PC-3 (cell line): ENCODE data around the gene BCL2L11. TPM values are rescaled to one million over a fixed set of nuclear protein-coding genes. Genes with fewer than 3 reads are reported as not detected.
A peak's percentile ranks its signal among the peaks of the same experiment; 100 is the strongest.

Experiments
- ATAC-seq: fragments of 200-7000 bp; cut with Tn5 transposase; 2 replicates; pipeline ENCODE4 v1.9.1; 2020; ENCODE audit warnings: mild to moderate bottlenecking, moderate library complexity
- BruUV-seq: library from RNA; stranded (reverse); fragments of 400-500 nt; replicated peaks from 2 replicates; lab custom pipeline; 2021; lab: Mats Ljungman, UMichigan
- CTCF ChIA-PET: fragments of 300-600 bp; sonication (Branson Sonifier 250); formaldehyde crosslinking; loops from one replicate; lab custom pipeline; 2022; ENCODE audit warnings: antibody characterized with exemption; lab: Charles Lee
- POLR2A ChIA-PET: fragments of 300-600 bp; sonication (Branson Sonifier 250); formaldehyde crosslinking; loops from one replicate; lab custom pipeline; 2022; ENCODE audit warnings: antibody characterized with exemption; ENCODE audit not compliant: unreplicated experiment; lab: Charles Lee
- DNase-seq: peaks from one replicate; pipeline ENCODE4 v3.0.0-alpha.2; 2015
- H2AFZ ChIP-seq: fragments of 300-600 bp; sonication (generic); 2 replicates; pipeline ENCODE4 v1.6.0; 2016; ENCODE audit warnings: antibody characterized with exemption, low read length
- H3F3A ChIP-seq: fragments of 300-600 bp; sonication (generic); one replicate; pipeline ENCODE4 v1.6.0; 2017; ENCODE audit warnings: antibody characterized with exemption, low read length, control low read depth, mild to moderate bottlenecking; ENCODE audit not compliant: unreplicated experiment
- H3K27ac ChIP-seq: fragments of 300-600 bp; sonication (generic); 2 replicates; pipeline ENCODE4 v1.5.1; 2016; ENCODE audit warnings: mild to moderate bottlenecking, low read length
- H3K27me3 ChIP-seq: fragments of 300-600 bp; sonication (generic); 2 replicates; pipeline ENCODE4 v1.6.1; 2016; ENCODE audit warnings: low read length, mixed read lengths
- H3K36me3 ChIP-seq: fragments of 300-600 bp; sonication (generic); 2 replicates; pipeline ENCODE4 v1.6.1; 2016; ENCODE audit warnings: low read depth, mixed run types, low read length, mixed read lengths
- H3K4me1 ChIP-seq: fragments of 300-600 bp; sonication (generic); 2 replicates; pipeline ENCODE4 v1.5.1; 2016; ENCODE audit warnings: low read length; ENCODE audit not compliant: insufficient read depth
- H3K4me2 ChIP-seq: fragments of 300-600 bp; sonication (generic); 2 replicates; pipeline ENCODE4 v1.6.0; 2016; ENCODE audit warnings: low read length
- H3K4me3 ChIP-seq: fragments of 300-600 bp; sonication (generic); 2 replicates; pipeline ENCODE4 v1.5.1; 2016; ENCODE audit warnings: mild to moderate bottlenecking, low read length, mixed read lengths
- H3K79me2 ChIP-seq: fragments of 300-600 bp; sonication (generic); 2 replicates; pipeline ENCODE4 v1.6.1; 2017; ENCODE audit warnings: low read length, mixed read lengths
- H3K9ac ChIP-seq: fragments of 300-600 bp; sonication (generic); 2 replicates; pipeline ENCODE4 v1.6.0; 2016; ENCODE audit warnings: mild to moderate bottlenecking, low read length
- H3K9me2 ChIP-seq: fragments of 300-600 bp; sonication (generic); replicated peaks from 2 replicates; pipeline ENCODE4 v1.6.1; 2016; ENCODE audit warnings: mixed run types, low read length, mixed read lengths
- H3K9me3 ChIP-seq: fragments of 300-600 bp; sonication (generic); 2 replicates; pipeline ENCODE4 v1.6.1; 2016; ENCODE audit warnings: low read length, mixed read lengths
- H4K20me1 ChIP-seq: fragments of 300-600 bp; sonication (generic); 2 replicates; pipeline ENCODE4 v1.6.1; 2016; ENCODE audit warnings: low read length, mixed read lengths
- CTCF ChIP-seq: fragments of 300-600 bp; sonication (generic); conservative IDR thresholded peaks from 2 replicates; pipeline ENCODE4 v1.5.1; 2017; ENCODE audit warnings: antibody characterized with exemption, low read depth, mild to moderate bottlenecking, low read length
- EZH2 ChIP-seq: fragments of 300-600 bp; sonication (generic); IDR thresholded peaks from one replicate; pipeline ENCODE4 v1.6.1; 2017; ENCODE audit warnings: antibody characterized with exemption, mild to moderate bottlenecking, low read length; ENCODE audit not compliant: unreplicated experiment
- EZH2phosphoT487 ChIP-seq: fragments of 300-600 bp; sonication (generic); IDR thresholded peaks from 2 replicates; pipeline ENCODE4 v1.6.1; 2018; ENCODE audit warnings: mild to moderate bottlenecking, antibody characterized with exemption, low read length, borderline replicate concordance
- intact Hi-C: fragments of 100-400 bp; cut with micrococcal nuclease; formaldehyde crosslinking; loops from 2 replicates; pipeline ENCODE4 v1.9.0; 2023
- total RNA-seq: library from RNA; depleted of rRNA; stranded (reverse); fragments of >200 nt; gene quantifications from 2 replicates; pipeline ENCODE4 v1.2.3, GENCODE V29; 2014

Gene BCL2L11
- total RNA-seq, 1 experiment from 2014 or later, result 11.3 TPM

- Histone ChIP-seq H3K79me2 (peaks cover 32% of the 10 kb centered on the region), H3K4me1 (no peaks in the 10 kb centered on the region), H3K27me3 (no peaks in the 10 kb centered on the region), H3F3A (no peaks in the 10 kb centered on the region), H3K27ac (no peak overlapping the region), H3K9me2 (no peaks in the 10 kb centered on the region), H3K36me3 (peaks cover 19% of the 10 kb centered on the region; the same call in 1 of the 2 replicates), H3K4me2 (no peak overlapping the region), H2AFZ (no peak overlapping the region), H3K4me3 (no peak overlapping the region), H4K20me1 (no peaks in the 10 kb centered on the region), H3K9ac (no peak overlapping the region), H3K9me3 (no peaks in the 10 kb centered on the region)
- no peak for ATAC-seq
- DNase-seq, result no peak
- POLR2A ChIA-PET, result no interaction called here
- intact Hi-C loops, result no loop called here
- no TSS peak for BruUV-seq
- CTCF ChIA-PET, result no interaction called here
- no peak for TF ChIP-seq CTCF
- TF ChIP-seq EZH2, result no peak
- no peak for TF ChIP-seq EZH2phosphoT487
Measured at GRCh38 chr2:111148225-111148873, 27.6 kb downstream of the BCL2L11 start.

GRCh38 chr2:111148925-111149324 is 28.2 kb downstream of the BCL2L11 start:
- ATAC-seq, result no peak
- Histone ChIP-seq H3K9ac (no peak overlapping the region), H3K9me3 (no peaks in the 10 kb centered on the region), H3K4me2 (no peak overlapping the region), H3K79me2 (peaks cover 27% of the 10 kb centered on the region), H3K4me1 (no peaks in the 10 kb centered on the region), H3K9me2 (no peaks in the 10 kb centered on the region), H3K4me3 (no peak overlapping the region), H3K27me3 (no peaks in the 10 kb centered on the region), H3K36me3 (peaks cover 25% of the 10 kb centered on the region; the same call in 1 of the 2 replicates), H3F3A (no peaks in the 10 kb centered on the region), H3K27ac (no peak overlapping the region), H2AFZ (no peak overlapping the region), H4K20me1 (no peaks in the 10 kb centered on the region)
- no peak for DNase-seq
- intact Hi-C loops, result no loop called here
- no peak for TF ChIP-seq EZH2phosphoT487
- no peak for TF ChIP-seq CTCF
- TF ChIP-seq EZH2, result no peak
- POLR2A ChIA-PET, result no interaction called here
- CTCF ChIA-PET, result no interaction called here
- no TSS peak for BruUV-seq

GRCh38 chr2:111149882-111150455 is 29.3 kb downstream of the BCL2L11 start:
- TF ChIP-seq EZH2, result no peak
- TF ChIP-seq CTCF, result peak; percentile 27; the same call in 1 of the 2 replicates
- peaks cover 28% of the 10 kb centered on the region; the same call in 1 of the 2 replicates for H3K36me3 ChIP-seq
- H2AFZ ChIP-seq, result no peak overlapping the region
- no peak overlapping the region for H3K27ac ChIP-seq
- H3K9me2 ChIP-seq, result no peaks in the 10 kb centered on the region
- peak; percentile 8 for DNase-seq
- H3K9me3 ChIP-seq, result no peaks in the 10 kb centered on the region
- peak; percentile 49 for ATAC-seq
- H3K27me3 ChIP-seq, result no peaks in the 10 kb centered on the region
- H3F3A ChIP-seq, result no peaks in the 10 kb centered on the region
- ChIA-PET CTCF (no interaction called here), POLR2A (no interaction called here)
- no peak overlapping the region for H3K4me2 ChIP-seq
- no peak overlapping the region for H3K4me3 ChIP-seq
- H3K9ac ChIP-seq, result no peak overlapping the region
- H3K4me1 ChIP-seq, result no peaks in the 10 kb centered on the region
- H3K79me2 ChIP-seq, result peaks cover 20% of the 10 kb centered on the region
- no TSS peak for BruUV-seq
- no peaks in the 10 kb centered on the region for H4K20me1 ChIP-seq
- intact Hi-C loops, result no loop called here
